MCF 10A (cell line): Measurements from ENCODE around the gene MTMR12. TPM values are rescaled to one million over a fixed set of nuclear protein-coding genes. Genes with fewer than 3 reads are reported as not detected.
A peak's percentile ranks its signal among the peaks of the same experiment; 100 is the strongest.

ENCODE experiments used
- BruUV-seq: library from RNA; stranded (reverse); fragments of 400-500 nt; replicated peaks from 2 replicates; lab custom pipeline; 2021; lab: Mats Ljungman, UMichigan
- CTCF ChIA-PET: fragments of 300-600 bp; sonication (Branson Sonifier 250); formaldehyde crosslinking; extraction: SDS; loops from one replicate; lab custom pipeline; 2021; ENCODE audit warnings: antibody characterized with exemption, inconsistent platforms; lab: Yijun Ruan, JAX
- POLR2A ChIA-PET: fragments of 300-600, 350-650 bp; sonication (Branson Sonifier 250); formaldehyde crosslinking; extraction: SDS; loops from one replicate; lab custom pipeline; 2020; ENCODE audit warnings: antibody characterized with exemption, inconsistent platforms; lab: Yijun Ruan, JAX
- DNase-seq: peaks from one replicate; pipeline ENCODE4 v3.0.0-alpha.2; 2018; ENCODE audit not compliant: unreplicated experiment
- H3K27ac Mint-ChIP-seq: one replicate; pipeline ENCODE4 v1.8.0; 2022; ENCODE audit warnings: mild to moderate bottlenecking, low read depth, mixed read lengths; ENCODE audit not compliant: unreplicated experiment
- H3K27me3 Mint-ChIP-seq: one replicate; pipeline ENCODE4 v1.8.0; 2022; ENCODE audit warnings: mixed read lengths; ENCODE audit not compliant: insufficient read depth, unreplicated experiment
- H3K36me3 Mint-ChIP-seq: one replicate; pipeline ENCODE4 v1.8.0; 2022; ENCODE audit warnings: mild to moderate bottlenecking, moderate library complexity, mixed read lengths; ENCODE audit not compliant: insufficient read depth, unreplicated experiment
- H3K4me1 Mint-ChIP-seq: one replicate; pipeline ENCODE4 v1.8.0; 2022; ENCODE audit warnings: mixed read lengths; ENCODE audit not compliant: insufficient read depth, unreplicated experiment
- H3K4me3 Mint-ChIP-seq: one replicate; pipeline ENCODE4 v1.8.0; 2022; ENCODE audit warnings: mild to moderate bottlenecking, moderate library complexity, mixed read lengths; ENCODE audit not compliant: unreplicated experiment
- H3K9me3 Mint-ChIP-seq: one replicate; pipeline ENCODE4 v1.8.0; 2022; ENCODE audit warnings: mixed read lengths; ENCODE audit not compliant: unreplicated experiment
- intact Hi-C: fragments of 100-400 bp; cut with micrococcal nuclease; formaldehyde crosslinking; loops from 2 replicates; pipeline ENCODE4 v1.14.1; 2022
- total RNA-seq: library from RNA; stranded (reverse); gene quantifications from 2 replicates; pipeline ENCODE4 v1.2.3, GENCODE V29; 2022
- TF ChIP-seq, protein P1 (sequence below): fragments of 200-600 bp; IDR thresholded peaks from one replicate; pipeline ENCODE4 v1.8.0; 2022; ENCODE audit warnings: antibody characterized with exemption, mild to moderate bottlenecking; ENCODE audit not compliant: unreplicated experiment

The MTMR12 gene
- total RNA-seq, 1 experiment from 2014 or later = 24.4 TPM

GRCh38 chr5:32339198-32339597 lies 26.5 kb upstream of the MTMR12 start:
- CTCF ChIA-PET = interaction anchor here (0.7 to 3.8 kb wide), 3 partner anchors 9 to 135 kb away, joined by 3 to 19 read pairs (median 3); no protein-coding TSS in a partner anchor

DNA sequence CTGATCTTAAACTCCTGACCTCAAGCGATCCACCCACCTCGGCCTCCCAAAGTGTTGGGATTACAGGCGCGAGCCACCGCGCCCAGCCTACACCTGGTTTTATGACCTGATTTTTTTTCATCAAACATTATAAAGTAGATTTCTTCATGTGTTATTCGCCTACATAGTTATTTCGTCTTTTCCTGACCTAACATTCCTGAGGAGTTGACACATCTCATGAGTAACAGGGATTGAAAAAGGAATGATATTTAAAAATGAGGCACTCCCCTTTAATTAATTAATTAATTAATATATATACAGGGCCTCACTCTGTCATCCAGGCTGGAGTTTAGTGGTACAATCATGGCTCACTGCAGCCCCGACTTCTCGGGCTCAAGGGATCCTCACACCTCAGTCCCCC lies 20.2 kb upstream of the MTMR12 start:
- CTCF ChIA-PET = no interaction called here
- intact Hi-C loops = no loop called here

More at GRCh38 chr5:32339198-32339597, 26.5 kb upstream of the MTMR12 start:
- Mint-ChIP-seq H3K27me3 (no peaks in the 10 kb centered on the region), H3K4me1 (no peaks in the 10 kb centered on the region), H3K27ac (no peak overlapping the region), H3K9me3 (peaks cover 7% of the 10 kb centered on the region), H3K36me3 (no peaks in the 10 kb centered on the region), H3K4me3 (no peak overlapping the region)
- intact Hi-C loops = no loop called here
- DNase-seq = peak; percentile 56
- POLR2A ChIA-PET = interaction anchor here (0.6 kb wide), 1 partner anchor 10 kb away, joined by 4 read pairs; no protein-coding TSS in a partner anchor
- TF ChIP-seq, protein P1, sequence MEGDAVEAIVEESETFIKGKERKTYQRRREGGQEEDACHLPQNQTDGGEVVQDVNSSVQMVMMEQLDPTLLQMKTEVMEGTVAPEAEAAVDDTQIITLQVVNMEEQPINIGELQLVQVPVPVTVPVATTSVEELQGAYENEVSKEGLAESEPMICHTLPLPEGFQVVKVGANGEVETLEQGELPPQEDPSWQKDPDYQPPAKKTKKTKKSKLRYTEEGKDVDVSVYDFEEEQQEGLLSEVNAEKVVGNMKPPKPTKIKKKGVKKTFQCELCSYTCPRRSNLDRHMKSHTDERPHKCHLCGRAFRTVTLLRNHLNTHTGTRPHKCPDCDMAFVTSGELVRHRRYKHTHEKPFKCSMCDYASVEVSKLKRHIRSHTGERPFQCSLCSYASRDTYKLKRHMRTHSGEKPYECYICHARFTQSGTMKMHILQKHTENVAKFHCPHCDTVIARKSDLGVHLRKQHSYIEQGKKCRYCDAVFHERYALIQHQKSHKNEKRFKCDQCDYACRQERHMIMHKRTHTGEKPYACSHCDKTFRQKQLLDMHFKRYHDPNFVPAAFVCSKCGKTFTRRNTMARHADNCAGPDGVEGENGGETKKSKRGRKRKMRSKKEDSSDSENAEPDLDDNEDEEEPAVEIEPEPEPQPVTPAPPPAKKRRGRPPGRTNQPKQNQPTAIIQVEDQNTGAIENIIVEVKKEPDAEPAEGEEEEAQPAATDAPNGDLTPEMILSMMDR = no peak
- BruUV-seq = no TSS peak

GRCh38 chr5:32332361-32332760 lies 19.6 kb upstream of the MTMR12 start:
- ChIA-PET CTCF (interaction anchor here (0.9 to 4.6 kb wide), 3 partner anchors 20 to 100 kb away, joined by 3 to 49 read pairs (median 4); no protein-coding TSS in a partner anchor), POLR2A (interaction anchor here (0.7 kb wide), 1 partner anchor 57 kb away, joined by 3 read pairs; no protein-coding TSS in a partner anchor)
- H3K4me1 Mint-ChIP-seq = no peaks in the 10 kb centered on the region
- no peak overlapping the region for H3K27ac Mint-ChIP-seq
- H3K4me3 Mint-ChIP-seq = no peak overlapping the region
- H3K36me3 Mint-ChIP-seq = no peaks in the 10 kb centered on the region
- no peak for DNase-seq
- H3K9me3 Mint-ChIP-seq = peaks cover 7% of the 10 kb centered on the region
- TF ChIP-seq, protein P1 = no peak
- intact Hi-C loops = no loop called here
- no TSS peak for BruUV-seq
- H3K27me3 Mint-ChIP-seq = no peaks in the 10 kb centered on the region

More for the DNA sequence above, 20.2 kb upstream of the MTMR12 start:
- DNase-seq = no peak
- Mint-ChIP-seq H3K9me3 (peaks cover 7% of the 10 kb centered on the region), H3K27ac (no peak overlapping the region), H3K4me3 (no peak overlapping the region), H3K36me3 (no peaks in the 10 kb centered on the region), H3K27me3 (no peaks in the 10 kb centered on the region), H3K4me1 (no peaks in the 10 kb centered on the region)
- TF ChIP-seq, protein P1 = no peak
- POLR2A ChIA-PET = no interaction called here
- no TSS peak for BruUV-seq

GRCh38 chr5:32331935-32332274 lies 19.2 kb upstream of the MTMR12 start:
- Mint-ChIP-seq H3K9me3 (peaks cover 7% of the 10 kb centered on the region), H3K36me3 (no peaks in the 10 kb centered on the region), H3K27ac (no peak overlapping the region), H3K4me1 (no peaks in the 10 kb centered on the region), H3K27me3 (no peaks in the 10 kb centered on the region), H3K4me3 (no peak overlapping the region)
- ChIA-PET CTCF (interaction anchor here (0.6 to 4.6 kb wide), 4 partner anchors 21 to 99 kb away, joined by 3 to 49 read pairs (median 4); no protein-coding TSS in a partner anchor), POLR2A (interaction anchor here (0.7 kb wide), 1 partner anchor 57 kb away, joined by 3 read pairs; no protein-coding TSS in a partner anchor)
- DNase-seq = no peak
- BruUV-seq = no TSS peak
- intact Hi-C loops = no loop called here
- TF ChIP-seq, protein P1 = no peak
